Stimulated activated CD4-positive, alpha-beta T cell treated with anti-CD3 and anti-CD28 coated beads, TNF-alpha, amount 100 ng/mL, for 1 hour (primary cell): ENCODE measurements around the gene RALGAPA1.

Experiments used
- DNase-seq, 3 donors: peaks; one replicate each; pipeline ENCODE4 v3.0.0-alpha.2; 2020; ENCODE audit warnings: low read depth in 3 of 3, low spot score in 1 of 3

RALGAPA1 gene

DNA sequence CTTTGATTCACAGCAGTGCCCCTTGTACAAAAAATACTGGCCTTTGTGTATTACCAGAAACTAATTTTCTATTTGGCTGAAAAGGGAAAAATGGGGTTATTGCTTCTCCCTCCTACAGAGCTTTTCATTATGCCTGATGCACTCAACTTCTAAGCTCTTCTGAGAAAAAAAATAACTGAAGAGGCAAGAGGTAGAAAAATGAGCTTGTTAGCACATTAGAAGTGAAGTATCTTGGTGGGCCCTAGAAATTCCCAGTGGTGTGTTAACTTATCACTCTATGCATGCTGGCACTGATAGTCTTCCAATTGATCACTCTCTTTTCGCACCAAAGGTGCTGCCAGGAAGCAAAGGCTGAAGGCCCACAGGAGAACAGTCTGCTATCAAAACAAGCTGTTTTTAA, 258.0 kb downstream of the RALGAPA1 start:
- DNase-seq = no peak

DNA sequence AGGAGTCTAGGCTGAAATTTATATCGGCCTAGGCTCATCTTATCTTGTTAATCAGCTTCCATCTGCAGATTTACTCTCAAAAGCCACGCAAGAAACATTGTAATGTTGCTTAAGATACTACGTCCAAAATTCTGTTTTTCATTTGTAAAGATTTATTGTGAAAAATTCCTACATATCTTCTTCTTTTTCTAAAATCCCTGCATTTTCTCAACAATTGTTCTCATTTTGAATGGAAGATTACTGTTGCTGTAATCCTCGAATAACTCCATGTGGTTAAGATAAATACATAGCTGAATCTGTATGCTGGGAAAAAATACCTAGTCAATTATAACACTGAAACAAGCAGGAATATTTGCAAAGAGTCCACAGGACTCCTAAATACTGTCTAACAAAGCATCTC, 259.5 kb downstream of the RALGAPA1 start:
- DNase-seq = no peak

DNA sequence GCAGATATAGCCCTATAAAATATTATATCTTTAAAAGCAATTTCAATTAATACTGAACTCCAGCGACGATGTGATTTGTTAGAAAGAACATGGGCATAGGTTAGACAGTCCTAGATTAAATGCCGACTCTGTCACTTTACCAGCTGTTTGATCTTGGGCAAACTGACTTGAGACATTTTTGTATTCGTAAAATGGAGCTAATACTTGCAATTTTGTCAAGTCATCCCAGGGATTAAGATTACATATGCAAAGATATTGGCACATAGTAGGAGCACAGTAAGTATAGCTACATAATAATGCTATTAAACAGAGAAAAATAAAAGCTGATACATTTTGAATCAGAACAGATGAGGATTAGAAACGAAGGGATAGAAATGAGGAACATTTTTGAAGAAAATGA, 266.1 kb downstream of the RALGAPA1 start:
- no peak for DNase-seq

- DNase-seq = no peak
Measured at GRCh38 chr14:35539969-35540368, 269.1 kb downstream of the RALGAPA1 start.

DNA sequence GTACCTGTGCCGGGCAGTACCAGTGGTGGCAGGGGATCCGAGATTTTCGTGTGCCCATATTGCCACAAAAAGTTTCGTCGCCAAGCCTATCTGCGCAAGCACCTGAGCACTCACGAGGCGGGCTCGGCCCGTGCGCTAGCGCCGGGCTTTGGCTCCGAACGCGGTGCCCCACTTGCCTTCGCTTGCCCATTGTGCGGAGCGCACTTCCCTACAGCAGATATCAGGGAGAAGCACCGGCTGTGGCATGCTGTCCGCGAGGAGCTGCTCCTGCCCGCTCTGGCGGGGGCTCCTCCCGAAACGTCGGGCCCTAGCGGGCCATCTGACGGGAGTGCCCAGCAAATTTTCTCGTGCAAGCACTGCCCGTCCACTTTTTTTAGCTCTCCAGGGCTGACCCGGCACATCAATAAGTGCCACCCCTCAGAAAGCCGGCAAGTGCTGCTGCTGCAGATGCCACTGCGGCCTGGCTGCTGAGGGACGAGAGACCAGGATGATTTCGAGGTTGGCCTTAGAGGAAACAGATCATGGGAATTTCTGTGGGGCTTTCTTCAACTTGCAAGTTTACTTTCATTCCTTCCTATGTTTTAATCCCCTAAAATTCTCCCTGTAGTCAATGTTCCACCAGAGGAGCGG, 273.5 kb downstream of the RALGAPA1 start:
- DNase-seq = no peak

DNA sequence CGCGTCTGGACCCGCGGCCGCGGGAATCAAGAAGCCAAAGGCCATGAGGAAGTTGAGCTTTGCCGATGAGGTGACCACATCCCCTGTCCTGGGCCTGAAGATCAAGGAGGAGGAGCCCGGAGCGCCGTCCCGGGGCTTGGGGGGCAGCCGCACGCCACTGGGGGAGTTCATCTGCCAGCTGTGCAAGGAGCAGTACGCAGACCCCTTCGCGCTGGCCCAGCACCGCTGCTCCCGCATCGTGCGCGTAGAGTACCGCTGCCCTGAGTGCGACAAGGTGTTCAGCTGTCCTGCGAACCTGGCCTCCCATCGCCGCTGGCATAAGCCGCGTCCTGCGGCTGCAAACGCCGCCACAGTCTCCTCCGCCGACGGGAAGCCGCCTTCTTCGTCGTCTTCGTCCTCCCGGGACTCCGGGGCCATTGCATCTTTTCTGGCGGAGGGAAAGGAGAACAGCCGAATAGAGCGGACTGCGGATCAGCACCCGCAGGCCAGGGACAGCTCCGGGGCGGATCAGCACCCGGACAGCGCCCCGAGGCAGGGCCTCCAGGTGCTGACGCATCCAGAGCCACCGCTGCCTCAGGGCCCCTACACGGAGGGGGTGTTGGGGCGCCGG, 274.1 kb downstream of the RALGAPA1 start:
- peak in 1 of 3 donors; percentile 53 for DNase-seq

DNA sequence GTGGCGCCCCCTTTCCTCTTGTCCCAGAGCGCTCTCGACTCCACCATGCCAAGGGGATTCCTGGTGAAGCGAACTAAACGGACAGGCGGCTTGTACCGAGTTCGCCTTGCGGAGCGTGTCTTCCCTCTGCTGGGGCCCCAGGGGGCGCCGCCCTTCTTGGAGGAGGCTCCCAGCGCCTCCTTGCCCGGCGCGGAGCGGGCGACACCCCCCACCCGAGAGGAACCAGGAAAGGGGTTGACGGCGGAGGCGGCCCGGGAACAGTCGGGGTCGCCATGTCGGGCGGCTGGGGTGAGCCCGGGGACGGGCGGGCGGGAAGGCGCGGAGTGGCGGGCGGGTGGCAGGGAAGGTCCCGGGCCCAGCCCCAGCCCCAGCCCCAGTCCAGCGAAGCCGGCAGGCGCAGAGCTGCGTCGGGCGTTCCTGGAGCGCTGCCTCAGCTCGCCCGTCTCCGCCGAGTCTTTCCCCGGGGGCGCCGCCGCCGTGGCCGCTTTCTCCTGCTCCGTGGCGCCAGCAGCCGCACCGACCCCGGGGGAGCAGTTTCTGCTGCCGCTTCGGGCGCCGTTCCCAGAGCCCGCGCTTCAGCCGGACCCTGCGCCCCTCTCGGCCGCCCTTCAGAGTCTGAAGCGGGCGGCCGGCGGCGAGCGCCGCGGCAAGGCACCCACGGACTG, 274.8 kb downstream of the RALGAPA1 start:
- DNase-seq = no peak

DNA sequence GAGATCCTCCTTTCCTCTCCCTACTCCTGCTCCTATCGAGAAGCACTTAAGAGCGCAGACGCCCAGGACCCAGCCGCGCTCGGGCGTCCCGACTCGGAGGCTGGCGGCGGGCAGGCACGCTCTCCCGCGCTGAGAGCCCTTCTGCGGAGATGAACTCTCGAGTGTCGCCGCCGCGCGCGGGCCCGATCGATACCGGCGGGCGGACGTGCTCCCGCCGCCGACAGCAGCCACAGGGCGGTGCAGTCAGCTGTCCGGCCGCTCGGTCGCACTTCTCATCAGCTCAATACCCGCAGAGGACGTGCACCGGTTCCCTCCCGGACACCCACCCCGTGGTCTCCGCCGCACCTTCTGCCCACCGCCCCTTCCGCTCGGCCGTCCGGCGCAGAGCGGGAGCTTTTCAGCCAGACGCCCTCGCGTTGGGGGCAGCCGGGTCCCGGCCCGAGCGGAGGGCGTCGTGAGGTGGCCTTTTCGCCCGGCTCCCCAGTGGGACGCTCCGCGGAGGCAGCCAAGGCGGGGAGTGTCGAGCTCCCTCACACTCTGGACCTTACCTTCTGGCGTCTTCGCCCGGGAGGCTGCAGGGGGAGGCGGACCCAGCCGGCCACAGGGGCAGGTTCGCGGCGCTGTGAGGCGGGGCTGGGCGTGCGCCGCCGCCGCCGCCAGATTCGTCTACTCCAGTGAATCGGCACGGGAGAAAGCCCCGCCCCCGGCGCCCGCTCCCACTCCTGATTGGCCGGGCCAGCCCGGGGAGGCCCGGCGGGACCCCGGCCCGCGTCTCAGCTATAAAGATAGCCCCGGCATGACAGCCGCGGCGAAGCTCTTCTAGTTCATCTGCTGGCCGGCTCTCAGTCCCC, 275.5 kb downstream of the RALGAPA1 start, which contains the start of gene INSM2:
INSM2 (plus strand) TSS at position 808 of the 851 bp plus-strand sequence. CDS start 89 bp downstream, outside the sequence.
- DNase-seq = peak in 1 of 3 donors; percentile 65

- DNase-seq = no peak
Measured at GRCh38 chr14:35532783-35533356, 276.2 kb downstream of the RALGAPA1 start.

- no peak for DNase-seq
Measured at GRCh38 chr14:35531960-35532747, 276.9 kb downstream of the RALGAPA1 start.

- DNase-seq = no peak
Measured at GRCh38 chr14:35526962-35527361, 282.1 kb downstream of the RALGAPA1 start.

- DNase-seq = no peak
Measured at GRCh38 chr14:35525695-35526094, 283.4 kb downstream of the RALGAPA1 start.

GRCh38 chr14:35519986-35520385, 289.1 kb downstream of the RALGAPA1 start:
- DNase-seq = no peak

DNA sequence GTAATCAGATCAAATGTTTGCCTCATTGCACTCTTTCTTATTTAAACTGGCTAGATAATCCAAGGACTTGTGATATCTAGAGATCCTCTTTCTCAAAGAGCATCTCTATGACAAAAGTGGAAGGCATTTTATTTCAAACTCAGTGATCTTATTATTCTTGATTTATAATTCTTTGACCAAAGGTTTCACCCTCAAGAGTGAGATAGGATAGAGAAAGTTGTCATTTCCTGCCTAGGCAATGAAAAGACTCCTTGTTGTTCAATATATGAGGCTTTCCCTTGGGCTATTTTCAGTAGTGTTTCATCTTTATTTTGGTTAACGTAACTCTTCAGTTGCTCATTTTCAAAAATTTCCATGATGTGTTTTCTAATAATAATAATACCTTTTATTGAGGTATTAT, 293.2 kb downstream of the RALGAPA1 start:
- DNase-seq = no peak

DNA sequence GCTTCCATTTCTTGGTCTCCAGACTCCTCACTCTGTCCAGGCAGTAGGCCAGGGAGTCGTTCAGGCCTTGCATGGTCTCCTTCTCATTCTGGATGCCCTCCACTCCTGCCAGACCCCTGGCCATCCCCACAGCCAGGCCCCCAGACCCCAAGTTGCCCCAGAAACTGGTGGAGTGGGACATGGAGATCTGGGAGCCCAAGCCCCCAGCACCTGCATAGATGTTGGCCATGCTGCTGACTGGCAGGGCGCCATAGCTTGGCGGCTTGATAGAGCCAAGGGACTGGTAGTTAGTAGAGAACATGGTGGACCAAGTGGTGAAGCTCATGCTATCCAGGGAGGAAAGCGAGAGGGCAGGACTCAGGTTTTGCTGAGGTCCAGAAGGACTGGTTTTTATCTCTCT, 296.3 kb downstream of the RALGAPA1 start:
- DNase-seq = no peak

DNA sequence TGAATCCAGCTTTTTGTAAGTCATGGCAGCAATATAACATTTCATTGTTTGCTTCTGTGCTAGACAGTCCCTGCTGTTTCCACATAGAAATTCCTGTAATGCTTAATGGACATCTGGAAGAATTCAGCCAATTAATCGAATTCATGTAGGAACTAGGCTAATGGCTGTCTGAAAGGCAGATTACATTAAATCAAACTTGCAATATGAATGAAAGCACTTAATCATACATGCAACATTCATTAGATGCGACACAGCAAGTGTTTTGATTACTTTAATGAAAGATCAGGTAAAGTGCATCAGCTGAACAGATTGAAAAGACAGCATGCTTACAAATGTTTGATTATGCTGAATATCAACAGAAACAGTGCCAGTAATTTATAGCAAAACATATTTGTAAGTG, 299.2 kb downstream of the RALGAPA1 start:
- no peak for DNase-seq

GRCh38 chr14:35506927-35507326, 302.2 kb downstream of the RALGAPA1 start:
- DNase-seq = no peak

DNA sequence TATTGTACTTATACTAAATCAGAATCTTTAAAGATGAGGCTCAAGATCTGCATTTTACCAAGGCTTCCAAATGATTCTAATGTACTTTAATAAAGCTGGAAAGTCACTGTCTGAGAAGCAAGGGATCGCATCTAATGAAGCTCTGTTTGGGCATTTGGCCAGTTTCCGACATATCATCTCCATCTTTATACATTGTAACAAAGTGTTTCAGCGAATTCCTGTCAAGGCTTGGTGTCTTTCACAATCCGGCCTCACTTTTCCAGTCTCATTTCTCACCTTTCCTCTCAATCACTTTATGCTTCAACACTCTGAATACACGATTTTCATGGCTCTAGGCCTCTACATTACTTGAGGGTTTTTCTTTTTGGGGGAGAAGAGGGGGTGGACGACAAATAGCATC, 302.6 kb downstream of the RALGAPA1 start:
- DNase-seq = no peak

DNA sequence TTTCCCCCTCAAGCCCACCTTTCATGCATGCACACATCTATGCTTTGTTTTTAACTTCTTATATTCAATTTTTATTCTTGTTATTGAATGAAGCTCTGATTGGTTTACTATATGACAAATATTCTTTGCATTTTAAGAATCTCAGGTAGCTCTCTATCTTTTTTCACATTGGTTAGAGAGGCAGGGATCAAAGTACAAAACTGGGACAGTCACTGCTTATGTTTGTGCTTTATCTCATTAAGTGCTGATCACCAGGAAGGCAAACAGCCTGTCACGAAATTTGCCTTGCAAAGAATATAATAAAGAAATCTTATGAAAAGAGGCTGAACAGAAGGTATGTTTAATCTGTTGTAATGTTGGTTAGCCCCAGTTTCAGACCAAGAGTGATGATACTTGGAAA, 304.8 kb downstream of the RALGAPA1 start:
- no peak for DNase-seq

DNA sequence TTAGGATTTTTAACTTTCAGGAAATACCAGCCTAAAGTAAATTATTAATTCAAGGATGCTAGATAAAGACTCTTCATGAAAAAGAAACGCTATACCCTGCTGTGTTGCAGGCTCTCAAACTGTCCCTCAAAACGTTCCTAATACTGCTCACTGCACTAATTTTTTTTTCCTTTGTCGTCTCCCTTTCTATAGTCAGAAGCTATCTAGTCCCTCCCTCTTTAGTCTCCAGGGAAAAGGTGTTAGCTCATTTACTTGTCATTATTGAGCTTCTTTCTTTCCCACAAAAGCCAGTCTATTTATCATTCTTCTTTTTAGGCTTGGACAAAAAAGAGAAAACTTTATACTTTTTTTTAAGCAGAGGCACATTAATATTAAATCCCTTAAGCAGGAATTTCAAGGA, 305.4 kb downstream of the RALGAPA1 start:
- DNase-seq = no peak
